ENCODE measurements around the gene LRRC75A.

LRRC75A gene

DNA sequence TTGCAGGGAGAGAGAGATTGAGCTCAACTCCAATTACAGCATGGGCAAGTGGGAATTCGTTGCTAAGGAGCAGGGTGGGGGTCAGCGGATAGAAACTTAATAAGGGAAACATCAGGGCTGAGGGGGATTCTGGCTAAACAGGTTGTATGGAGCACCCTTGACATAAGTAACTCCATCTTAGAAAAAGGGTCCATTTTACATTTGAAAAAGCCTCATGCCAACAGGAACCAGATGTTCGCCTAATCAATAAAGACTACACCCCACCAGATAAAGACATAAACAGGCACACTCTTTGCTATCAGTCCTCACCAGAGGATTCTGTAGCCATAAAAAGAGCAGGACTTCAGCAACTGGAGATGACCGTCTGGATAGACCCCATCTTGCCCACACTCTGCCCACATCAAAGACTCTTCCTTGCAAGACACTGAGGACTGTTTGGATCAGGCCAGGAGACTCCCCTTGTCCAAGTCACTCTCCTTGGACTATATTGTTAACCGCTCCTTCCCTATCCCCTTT lies 1.6 kb upstream of the LRRC75A start:
- no peak for DNase-seq

DNA sequence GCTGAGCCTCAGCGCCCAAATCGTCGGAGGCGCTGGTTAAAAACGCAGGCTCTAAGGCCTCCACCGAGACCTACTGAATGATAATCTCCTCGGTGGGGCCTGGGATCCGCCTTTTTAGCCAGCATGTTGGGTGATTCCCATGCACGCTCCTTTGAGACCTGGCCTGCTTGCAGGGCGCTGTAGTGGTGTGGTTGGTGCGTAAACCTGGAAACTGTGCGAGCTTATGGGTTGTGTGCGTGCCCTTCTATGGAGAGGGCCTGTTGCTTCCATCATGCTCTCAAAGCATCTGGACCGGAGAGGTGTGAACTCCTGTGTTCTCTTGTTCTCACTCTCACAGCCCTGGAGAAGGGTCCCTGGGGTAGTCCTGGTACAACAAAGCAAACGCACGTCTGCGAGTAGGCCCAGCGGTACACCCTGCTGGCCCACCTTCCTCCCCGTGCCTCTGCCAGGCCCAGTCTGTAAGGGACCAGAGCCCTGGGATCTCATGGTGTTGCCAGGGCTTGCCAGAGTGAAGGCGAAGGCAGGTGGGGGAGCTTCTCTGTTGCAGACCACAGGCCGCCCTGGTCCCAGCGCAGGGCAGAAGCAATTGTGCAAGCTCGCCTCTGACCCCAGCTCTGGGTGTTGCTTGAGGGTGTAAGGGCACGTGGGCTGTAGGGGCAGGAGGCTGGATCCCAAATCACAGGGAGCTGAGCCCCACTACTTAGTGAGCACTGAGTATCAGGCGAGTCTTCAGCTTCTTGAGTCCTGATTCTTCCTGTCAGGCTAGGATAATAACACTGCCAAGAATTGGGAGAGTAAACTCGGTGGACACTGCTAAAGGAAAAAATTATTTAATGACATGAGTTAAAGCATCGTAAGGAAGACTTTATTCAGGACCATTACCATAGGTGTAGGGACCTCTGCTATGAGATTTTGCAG lies 879 bp upstream of the LRRC75A start:
- no peak for DNase-seq

DNA sequence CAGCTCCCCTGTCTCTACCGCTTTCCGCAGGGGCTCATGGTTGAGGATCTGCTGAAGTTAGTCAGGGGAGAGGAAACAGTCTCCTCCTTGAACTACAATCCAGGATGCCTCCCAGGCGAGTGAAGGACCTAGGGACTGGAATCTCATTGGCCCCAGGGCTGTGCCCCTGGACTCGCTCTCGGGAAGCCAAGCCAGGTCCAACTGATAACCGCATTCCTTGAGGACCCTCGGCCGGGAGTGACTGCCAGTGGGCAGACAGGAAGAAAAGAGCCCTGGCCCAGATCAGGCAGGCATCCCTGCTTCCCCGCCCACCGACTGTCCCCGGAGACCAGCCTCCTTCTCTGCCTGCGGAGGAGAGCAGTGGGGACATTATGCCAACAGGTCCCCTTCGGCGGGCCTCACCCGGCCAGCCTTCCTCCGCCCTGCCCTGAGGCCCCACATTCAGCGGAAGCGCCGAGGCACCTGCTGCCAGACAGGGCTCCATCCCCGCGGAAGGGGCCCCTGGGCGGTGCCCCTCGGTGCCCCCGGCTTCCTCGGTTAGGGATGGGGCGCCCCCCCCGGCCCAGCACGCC lies 776 bp downstream of the LRRC75A start:
- peak; percentile 51 to 68 for DNase-seq

DNA sequence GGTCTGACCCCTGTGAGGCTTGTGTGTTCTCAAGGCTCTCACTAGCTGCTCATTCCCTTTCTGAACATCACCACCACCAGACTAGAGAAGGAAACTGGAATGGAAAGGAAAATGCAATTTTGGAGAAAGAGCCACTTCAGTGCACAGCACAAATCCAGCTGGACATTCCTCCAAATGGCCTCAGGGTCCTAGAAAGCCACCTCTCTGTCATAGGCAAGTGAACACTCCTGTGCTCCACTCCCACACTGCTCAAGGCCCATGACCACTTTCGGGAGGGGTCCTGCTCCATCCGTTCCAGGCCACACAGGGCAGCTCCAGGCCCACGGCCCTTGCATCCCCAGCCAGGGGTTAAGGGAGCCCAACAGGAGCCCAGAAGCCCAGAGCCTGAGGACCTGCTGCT lies 2.6 kb downstream of the LRRC75A start:
- DNase-seq, result no peak

DNA sequence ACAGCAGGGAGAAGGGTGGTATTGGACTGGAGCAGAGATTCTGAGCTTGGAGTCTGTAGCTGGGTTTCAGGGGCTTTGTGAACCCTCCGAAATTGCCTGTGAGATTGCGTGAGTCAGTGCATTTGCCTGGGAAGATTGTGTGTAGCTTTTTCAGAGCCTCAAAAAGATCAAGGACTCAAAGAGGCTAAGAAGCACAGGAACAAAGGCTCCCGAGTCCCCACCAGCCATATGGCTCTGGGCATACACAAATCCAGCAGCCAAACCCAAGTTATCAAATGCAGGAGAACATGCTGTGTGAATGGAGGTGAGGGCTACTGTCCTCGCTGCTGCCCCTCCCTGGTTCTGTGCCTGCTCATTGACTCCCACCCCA lies 3.0 kb downstream of the LRRC75A start:
- no peak for DNase-seq

DNA sequence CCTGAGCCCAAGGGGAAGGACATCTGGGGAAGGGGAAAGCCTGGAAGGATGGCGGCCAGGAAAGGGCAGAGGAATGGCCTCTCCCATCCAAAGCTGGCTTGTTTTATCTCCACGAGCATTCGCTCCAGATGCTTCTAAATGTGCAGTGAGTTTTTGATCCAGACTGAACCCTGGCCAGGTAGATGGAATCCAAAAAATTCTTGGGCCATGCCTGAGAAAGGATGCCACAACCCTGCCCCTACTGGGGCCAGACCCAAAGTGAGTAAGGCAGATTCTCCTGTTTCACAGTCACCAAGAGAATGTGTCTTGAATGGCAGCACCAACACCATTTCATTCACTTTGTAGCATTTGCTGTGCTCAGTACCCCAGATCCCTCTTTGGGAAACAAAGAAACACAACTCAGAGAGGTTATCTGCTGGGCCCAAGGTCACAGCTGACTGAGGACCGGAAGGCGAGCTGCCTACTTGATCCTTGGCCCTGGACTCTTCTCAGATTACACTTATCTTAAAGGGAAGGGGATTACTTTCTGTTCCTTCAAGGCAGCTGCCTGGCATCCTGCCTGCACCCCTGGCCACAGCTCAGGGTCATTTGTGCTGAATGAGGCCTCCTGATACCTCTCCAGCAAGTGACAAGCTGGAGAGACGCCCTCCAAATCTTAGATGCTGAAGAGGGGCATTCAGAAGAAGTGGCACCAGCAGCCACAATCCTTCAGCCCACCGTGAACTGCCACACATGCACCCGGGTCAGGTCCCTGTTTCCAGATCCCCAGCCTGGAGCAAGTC lies 3.6 kb downstream of the LRRC75A start:
- no peak for DNase-seq

DNA sequence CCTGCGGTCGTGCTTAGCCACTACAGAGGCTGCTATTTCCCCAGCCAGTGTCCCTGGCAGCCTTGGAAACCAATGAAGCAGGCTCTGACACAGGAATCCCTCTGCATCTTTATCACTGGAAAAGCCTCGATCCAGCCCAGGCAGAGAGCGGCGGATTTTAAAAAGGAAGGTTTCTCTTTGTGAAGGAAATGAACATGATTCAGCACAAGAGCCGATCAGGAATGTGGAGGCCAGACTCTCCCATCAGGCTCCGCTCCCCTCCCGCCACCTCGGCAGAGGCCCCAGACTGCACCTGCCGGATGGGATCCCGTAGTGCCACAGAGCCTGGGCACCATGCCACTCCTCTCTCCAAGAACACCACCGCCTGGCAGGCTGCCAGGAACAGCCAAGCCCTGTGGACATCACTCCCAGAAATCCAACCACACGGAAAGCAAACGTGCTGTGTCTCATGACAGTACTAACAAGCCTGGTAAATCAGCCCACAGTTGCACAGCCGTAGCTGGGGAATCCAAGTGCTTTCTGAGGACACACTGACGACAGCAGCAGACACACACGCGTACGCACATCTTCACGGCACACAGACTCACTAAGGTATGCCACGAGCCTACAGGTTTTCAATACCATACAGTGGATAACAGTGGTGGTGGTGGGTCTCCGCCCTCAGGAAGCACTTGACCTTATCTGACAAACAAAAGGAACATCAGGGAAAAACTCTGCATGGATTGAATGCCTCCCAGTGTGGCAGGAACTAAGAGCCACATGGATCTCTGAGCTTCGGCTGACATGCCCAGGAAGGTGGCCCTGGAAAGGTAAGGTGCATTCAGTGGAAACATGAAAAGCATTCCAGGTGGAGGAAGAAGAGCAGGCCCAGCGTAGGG lies 5.4 kb downstream of the LRRC75A start:
- peak; percentile 100 for DNase-seq

DNA sequence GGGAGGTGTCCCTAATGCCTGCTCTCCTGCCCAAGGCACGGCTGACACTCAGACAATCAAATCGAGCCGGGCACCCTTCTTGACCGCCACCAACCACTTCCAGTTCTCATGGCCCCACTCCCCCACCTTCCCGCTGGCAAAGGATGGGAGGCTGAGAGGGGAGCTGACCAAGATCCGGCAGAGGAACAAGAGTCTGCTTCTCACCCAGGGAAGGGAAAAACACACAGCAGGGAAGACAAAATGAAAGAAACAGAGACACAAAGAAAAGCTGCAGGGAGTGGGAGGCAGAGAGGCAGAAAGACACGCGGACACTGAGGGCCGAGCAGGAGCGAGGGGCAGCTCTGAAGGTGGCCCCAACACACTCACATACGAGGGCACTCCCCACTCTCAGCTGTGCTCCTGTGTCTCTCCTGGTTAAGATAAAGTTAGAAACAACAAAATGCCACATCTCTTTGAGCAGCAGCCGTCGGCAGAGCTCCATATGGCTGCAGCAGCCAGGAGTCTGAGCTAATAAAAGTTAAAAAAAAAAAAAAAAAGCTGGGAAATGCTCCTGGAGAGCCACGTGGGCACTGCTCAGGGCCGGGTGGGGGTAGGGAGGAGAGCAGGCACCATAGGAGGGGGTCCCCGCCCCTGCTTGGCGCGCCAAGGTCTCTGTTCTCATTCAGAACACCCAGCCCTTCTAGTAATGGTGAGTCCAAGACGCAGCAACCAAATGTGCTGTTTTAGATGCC lies 7.4 kb downstream of the LRRC75A start:
- DNase-seq, result peak; percentile 79 to 83

DNA sequence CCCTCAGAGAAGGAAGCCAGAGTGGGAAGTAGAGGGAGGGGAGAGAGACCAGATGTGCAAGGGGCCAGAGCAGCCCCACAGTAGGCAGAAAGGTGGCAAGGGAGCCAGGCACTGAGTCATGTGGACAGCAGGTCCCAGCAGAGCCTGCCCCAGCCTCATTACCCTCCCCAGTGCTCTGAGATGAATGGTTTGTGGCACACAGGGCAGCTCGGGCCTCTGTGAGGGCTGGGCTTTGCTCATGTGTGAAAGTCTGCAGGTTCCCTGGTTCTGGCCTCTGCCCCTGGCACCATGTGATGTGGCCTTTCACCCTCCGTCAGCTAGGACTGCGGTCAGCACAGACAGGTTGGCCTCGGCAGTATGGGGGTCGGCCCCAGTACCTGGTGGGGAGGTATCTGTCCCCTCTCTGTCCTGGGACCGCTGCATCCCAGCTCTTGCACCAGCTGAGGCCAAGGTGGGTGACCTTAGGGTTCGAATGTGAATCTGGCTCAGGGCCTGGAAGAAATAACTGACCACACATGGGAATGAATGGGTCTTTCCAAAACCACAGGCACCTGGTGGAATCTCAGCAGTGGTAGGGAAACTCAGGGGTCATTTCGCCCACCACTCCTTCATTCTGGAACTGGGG lies 8.9 kb downstream of the LRRC75A start:
- no peak for DNase-seq

DNA sequence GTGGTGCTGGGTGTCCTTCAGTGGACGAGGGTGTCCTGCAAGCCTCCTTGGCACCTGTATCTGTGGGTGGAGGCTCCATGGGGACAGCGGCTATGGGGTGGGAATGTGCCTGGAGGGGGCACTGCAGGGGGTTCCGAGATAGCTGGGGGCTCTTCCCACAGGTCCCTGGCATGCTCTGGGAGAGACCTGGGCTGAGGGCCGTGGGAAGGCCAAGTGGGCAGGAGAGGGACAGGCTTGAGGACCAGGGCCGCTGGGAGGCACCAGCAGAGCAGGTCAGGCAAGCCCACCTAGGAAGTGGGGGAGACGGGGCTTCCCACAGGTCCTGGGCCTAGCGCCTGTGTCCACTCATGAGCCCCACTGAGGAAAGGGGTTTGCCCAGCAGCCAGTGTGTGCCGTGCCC lies 9.7 kb downstream of the LRRC75A start:
- no peak for DNase-seq

DNA sequence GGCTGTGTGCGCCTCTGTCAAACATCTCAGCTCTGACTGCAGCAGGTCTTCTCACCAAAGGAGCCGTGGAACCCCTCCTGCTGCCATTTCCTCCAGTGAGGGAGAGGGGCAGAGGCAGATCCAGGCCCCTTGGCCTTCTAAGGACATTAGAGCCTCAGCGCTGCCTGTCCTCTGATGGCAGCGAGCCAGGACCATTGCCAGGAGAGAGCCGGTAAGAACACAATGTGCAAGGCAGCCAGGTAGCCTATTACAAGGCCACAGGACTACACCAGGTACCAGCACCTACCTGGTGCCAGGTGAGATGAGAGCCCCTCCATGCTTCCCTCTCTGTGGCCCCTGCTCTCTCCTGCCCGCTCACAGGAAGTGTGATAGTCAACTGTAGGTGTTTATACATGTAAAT lies 11.0 kb downstream of the LRRC75A start:
- no peak for DNase-seq

DNA sequence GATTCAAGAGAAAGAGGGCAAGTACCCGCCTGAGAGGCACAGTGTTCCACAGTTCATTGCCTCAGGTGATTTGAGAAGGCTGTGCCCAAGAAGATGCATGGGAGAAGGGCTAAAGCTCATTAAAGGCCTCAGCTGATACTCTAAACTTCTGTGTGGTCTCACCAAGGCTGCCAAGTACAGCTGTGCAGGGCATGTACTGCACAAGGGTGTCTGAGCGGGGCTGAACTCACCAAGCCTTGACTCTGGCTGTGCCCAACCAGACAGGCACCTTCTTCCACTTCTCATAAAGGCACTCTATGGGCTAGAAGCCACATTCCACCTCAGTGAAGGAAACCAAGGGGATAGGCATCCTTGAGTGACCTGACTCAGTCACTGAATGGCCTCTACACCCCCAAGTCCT lies 12.7 kb downstream of the LRRC75A start:
- no peak for DNase-seq

DNA sequence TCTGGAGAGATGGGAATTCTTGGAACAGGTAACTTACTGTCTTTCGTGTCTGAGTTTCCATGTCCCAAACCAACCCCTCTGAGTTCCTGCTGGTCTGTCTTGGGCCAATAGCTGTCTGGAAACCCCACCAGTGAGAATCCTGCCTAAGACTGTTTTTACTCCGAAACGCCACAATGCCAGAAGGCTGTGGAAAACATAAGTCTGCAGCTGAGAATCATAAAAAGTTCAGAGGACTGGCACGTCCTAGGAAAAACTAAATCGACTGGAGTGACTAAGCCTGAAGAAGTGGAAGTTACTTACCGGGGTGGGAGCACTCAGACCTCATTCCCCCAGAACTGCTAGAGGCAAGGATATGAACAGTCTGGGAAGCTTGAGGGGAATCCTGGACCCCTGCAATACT lies 13.3 kb downstream of the LRRC75A start:
- DNase-seq, result no peak

DNA sequence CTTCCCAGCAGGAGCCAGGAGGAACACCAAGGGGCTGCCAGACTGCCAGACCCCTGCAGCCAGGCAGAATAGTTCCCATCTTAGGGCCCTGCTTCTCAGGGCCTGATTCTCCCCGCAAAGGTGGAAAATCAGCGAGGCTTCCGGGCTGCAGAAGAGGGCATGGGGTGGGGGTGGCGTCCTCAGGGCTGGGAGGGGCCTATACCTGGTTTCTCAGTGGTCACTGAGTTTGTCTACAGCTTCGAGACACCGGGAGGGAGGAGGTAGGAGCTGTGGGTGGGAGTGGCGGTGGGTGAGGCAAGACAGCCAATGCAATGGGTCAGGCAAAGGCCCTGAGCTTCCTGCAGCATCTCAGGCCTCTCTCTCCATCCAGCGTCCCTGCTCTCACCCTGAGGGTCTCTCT lies 14.3 kb downstream of the LRRC75A start:
- DNase-seq, result no peak

DNA sequence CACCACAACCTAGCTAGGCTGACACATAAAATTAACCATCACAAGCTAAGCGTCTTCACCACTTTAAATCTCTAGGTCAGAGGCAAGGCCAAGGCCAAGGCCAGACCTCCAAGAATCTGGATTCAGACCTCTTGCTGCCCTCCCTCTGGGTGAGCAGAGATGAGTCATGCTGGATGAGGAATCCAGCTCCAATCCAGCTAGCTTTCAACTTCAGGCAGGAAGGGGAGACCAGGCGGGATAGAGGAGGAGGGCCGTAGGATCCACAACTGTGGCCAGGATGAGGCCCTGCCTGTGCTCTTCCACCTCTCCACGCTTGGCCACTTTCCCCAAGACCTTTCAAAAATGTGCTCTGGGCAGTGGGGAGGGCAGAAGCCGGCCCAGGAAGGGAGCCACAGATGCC lies 14.7 kb downstream of the LRRC75A start:
- DNase-seq, result no peak

DNA sequence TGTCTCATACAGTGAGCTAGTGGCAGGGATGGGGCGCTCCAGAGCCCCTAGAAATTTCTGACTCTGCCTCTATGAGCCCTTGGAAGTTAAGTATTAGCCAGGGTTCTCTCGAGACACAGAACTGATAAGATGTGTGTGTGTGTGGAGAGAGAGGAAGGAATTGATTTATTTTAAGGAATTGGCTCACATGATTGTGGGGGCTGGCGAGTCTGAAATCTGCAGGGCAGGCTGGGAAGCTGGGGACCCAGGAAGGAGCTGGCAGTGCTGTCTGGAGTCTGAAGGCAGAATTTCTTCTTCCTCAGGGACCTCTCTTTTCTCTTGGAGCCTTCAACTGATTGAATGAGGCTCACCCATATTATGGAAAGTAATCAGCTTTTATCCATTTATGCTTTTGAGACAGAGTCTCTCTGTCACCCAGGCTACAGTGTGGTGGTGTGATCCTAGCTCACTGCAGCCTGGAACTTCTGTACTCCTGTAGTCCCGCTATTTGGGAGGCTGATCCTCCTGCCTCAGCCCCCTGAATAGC lies 16.8 kb downstream of the LRRC75A start:
- DNase-seq, result no peak

DNA sequence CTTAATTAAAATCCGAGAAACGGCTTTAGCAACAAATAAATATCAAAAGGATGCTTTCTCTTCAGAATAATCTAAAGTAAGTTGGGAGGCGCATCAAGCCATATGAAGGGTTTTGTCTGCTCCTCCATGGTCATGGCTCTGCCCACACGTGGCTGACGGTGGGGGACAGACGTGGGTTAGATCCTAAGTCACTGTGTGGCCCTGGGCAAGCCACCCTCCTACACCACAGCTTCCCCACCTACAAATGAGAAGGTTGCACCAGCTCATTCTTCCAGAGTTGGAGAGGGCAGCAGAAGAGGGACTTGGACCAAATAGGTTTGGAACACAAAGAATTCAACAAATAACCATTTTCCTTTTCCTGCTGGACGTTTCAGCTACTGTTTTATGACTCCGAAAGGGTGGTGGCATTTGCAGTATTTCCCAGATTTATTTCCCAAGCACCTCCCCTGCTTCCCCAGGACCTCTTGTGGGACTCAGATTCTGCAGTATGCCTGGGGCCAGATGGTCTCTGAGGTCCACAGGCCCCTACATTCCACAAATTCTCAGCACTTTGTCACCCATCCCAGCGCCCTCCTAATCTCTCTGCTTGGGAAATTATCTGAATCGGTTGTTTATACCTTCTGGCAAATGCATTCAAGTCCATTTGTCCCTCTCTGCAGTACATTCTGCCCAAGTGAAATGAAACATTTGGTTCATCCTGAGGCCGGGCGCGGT lies 17.8 kb downstream of the LRRC75A start:
- no peak for DNase-seq

DNA sequence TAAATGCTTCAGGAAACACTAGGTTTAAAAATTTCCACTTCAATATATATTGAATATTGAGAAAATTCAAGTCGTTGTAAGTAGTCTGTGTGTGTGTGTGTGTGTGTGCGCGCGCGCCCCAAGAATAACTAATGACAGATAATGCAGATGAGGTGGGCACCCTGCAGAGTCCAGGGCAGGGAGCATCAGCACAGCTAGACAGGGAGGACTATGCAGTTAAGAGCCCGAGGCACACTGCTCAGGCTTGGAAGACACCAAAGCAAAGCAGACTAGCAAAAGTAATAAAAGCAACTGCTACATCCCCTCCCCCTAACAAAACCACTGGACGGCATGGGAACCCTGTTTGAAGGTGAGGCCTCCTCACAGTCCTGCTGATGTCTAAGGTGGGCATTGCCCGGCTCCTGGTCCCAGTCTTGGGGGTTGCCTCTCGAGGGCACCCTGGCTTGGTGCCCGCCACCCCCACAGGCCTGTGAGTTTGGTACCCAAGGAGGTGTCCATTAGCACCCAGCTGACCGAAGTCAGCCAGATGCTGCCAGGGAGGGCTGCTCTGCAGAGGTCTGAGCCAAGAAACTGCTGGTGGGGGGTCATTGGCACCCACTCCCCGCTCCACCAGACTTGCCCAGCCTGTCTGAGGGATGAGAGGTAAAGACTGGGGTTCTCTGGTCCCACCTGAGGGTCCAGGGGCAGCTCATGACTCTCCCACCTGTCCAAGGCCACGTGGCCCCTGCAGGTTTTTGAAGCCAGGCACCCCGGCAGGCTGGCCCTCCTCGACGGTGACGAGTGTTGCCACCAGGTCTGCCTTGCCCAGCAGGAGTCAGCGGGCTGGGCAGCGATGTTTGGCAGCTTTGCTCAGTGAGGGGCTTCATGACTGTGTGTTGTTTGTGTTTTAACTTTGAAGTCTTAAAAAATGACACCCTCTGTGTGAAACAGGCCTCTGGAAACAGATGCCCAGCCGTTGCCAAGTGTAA lies 18.7 kb downstream of the LRRC75A start:
- DNase-seq, result no peak

DNA sequence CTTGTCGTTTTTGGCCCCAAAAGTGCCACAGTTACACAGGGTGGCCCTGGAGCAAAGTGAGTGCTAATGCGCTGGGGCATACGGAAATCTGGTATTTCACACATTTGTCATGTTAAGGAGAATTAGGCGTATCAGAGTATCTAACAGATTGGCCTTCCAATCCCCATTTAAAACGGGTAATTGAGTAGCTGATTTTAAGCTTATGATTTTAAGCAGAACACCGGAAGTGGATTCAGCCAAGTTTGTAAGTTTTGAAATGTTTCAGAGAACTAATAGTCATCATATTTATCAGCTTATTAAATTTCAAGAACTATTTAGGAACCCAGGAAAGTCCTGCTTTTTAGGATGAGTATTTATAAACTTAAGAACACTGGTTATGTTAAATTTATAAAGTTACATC lies 19.5 kb downstream of the LRRC75A start:
- DNase-seq, result no peak
